ENCODE results near the gene CXCL8. TPM values are rescaled to one million over a fixed set of nuclear protein-coding genes. Genes with fewer than 3 reads are reported as not detected.
A peak's percentile ranks its signal among the peaks of the same experiment; 100 is the strongest.

Gene CXCL8
- total and polyA plus RNA-seq, 2 donors (not counting 3 experiments of a cell fraction or from before 2014, with no cell fraction given): 6.4 to 12.6 TPM

DNA sequence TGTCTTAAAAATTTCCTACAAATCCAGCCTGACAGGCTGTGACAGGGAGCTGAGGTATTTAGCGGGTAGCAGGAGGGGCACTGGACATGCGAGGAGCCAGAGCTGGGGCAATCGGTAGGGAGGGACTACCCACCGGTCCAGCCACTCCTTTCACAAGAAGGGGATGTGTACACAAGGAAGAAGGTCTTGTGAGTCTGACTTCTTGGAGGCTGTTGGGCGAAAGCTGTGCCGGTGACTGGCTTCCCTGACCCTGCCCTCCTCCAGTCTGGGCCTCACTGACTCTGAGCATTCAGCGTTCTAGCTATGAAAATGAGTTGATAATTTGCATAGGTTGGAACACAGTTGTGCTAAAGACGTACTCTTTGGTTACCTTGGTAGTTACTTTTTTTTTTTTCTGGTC lies 12.7 kb upstream of the CXCL8 start:
- no peaks in the 10 kb centered on the region for H3K27me3 ChIP-seq (ENCODE audit: control insufficient read depth in 2 of 2, insufficient read depth in 2 of 2, low read length in 2 of 2)
- H3K27ac ChIP-seq (ENCODE audit: insufficient read depth, low read depth, low read length): peak overlapping the region; percentile 32
- H3K9me3 ChIP-seq (replicated peaks; ENCODE audit: control insufficient read depth, insufficient read depth, low read length): no peaks in the 10 kb centered on the region
- CTCF ChIA-PET: interaction anchor here (0.6 to 3.8 kb wide), 9 partner anchors 10 to 407 kb away, joined by 3 to 19 read pairs (median 4); partner anchors contain the start of gene CXCL3
- no peaks in the 10 kb centered on the region for H3K9me1 ChIP-seq (replicated peaks; ENCODE audit: control insufficient read depth, extremely low read depth, insufficient read depth, low read length)
- H4K20me1 ChIP-seq (replicated peaks; ENCODE audit: control insufficient read depth, extremely low read depth, insufficient read depth, low read length): no peaks in the 10 kb centered on the region
- no peaks in the 10 kb centered on the region for H3K36me3 ChIP-seq (ENCODE audit: control insufficient read depth in 2 of 2, extremely low read depth in 1 of 2, insufficient read depth in 2 of 2, low read length in 2 of 2)
- POLR2A ChIA-PET: no interaction called here
- no peak overlapping the region for H3K4me3 ChIP-seq (replicated peaks in 1 of 3; ENCODE audit: insufficient read depth in 1 of 3, low read depth in 1 of 3, low read length in 3 of 3)
- no peak overlapping the region for H3K4me2 ChIP-seq (ENCODE audit: insufficient read depth, low read length)
- FAIRE-seq (no peak), DNase-seq (ENCODE audit: low read depth, low spot score) (peak; percentile 59)
- intact Hi-C loops (cut with micrococcal nuclease): loop anchor here (2.0 to 5.0 kb wide), 3 partner anchors 50 to 390 kb away; partner anchors contain the start of gene CXCL2
- no peak overlapping the region for H3K9ac ChIP-seq (replicated peaks; ENCODE audit: extremely low read depth, insufficient read depth, low read length)
- peak overlapping the region; percentile 13 for H2AFZ ChIP-seq (ENCODE audit: low read depth, low read length)
- dilution Hi-C loops (cut with MboI; ENCODE audit: extremely low pct_ligation_motif_present, low sequenced_read_pairs): no loop called here
- H3K79me2 ChIP-seq (ENCODE audit: control insufficient read depth, insufficient read depth, low read length): no peaks in the 10 kb centered on the region
- no TSS peak for BruUV-seq (replicated peaks)
- no peak for TF ChIP-seq POLR2A (IDR thresholded peaks at IDR 0.05; ENCODE audit: low read depth, low read length)
- peaks cover 53% of the 10 kb centered on the region for H3K4me1 ChIP-seq (ENCODE audit: control insufficient read depth, extremely low read depth, insufficient read depth, low read length)

DNA sequence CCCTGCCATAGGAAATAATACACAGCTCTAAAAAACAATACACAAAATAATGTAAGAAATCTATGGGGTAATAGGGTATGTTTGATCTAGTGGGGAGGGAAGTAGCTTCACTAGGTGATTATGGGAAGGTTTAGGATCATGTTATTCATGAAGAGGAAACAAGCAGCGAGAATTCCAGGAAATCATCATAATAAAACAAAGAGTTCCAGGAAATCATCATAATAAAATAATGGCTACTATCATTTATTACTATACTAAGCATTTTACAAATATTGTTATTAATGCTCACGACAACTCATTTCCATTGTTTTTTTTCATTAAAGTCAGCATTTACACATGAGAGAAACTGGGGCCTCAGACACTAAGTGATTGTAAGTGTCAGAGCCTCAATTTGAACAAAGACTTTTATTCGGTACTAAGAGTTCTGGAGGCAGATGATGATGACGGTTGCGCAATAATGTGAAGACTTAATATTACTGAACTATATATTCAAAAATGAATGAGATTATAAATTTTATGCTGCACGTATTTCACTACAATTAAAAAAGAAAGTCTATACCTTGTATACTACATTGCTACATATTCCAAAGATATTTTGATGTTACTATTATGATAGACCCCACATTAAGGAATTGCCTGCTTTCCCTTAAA lies 12.2 kb upstream of the CXCL8 start:
- intact Hi-C loops (cut with micrococcal nuclease) (loop anchor here (2.0 to 5.0 kb wide), 3 partner anchors 49 to 389 kb away; partner anchors contain the start of gene CXCL2), dilution Hi-C loops (cut with MboI; ENCODE audit: extremely low pct_ligation_motif_present, low sequenced_read_pairs) (no loop called here)
- Histone ChIP-seq H3K4me1 (ENCODE audit: control insufficient read depth, extremely low read depth, insufficient read depth, low read length) (peaks cover 55% of the 10 kb centered on the region), H3K9ac (replicated peaks; ENCODE audit: extremely low read depth, insufficient read depth, low read length) (no peak overlapping the region), H3K27me3 (ENCODE audit: control insufficient read depth in 2 of 2, insufficient read depth in 2 of 2, low read length in 2 of 2) (no peaks in the 10 kb centered on the region), H3K36me3 (ENCODE audit: control insufficient read depth in 2 of 2, extremely low read depth in 1 of 2, insufficient read depth in 2 of 2, low read length in 2 of 2) (no peaks in the 10 kb centered on the region), H3K79me2 (ENCODE audit: control insufficient read depth, insufficient read depth, low read length) (no peaks in the 10 kb centered on the region), H3K4me2 (ENCODE audit: insufficient read depth, low read length) (peak overlapping the region; percentile 12), H3K27ac (ENCODE audit: insufficient read depth, low read depth, low read length) (peak overlapping the region; percentile 32), H4K20me1 (replicated peaks; ENCODE audit: control insufficient read depth, extremely low read depth, insufficient read depth, low read length) (no peaks in the 10 kb centered on the region), H2AFZ (ENCODE audit: low read depth, low read length) (no peak overlapping the region), H3K9me1 (replicated peaks; ENCODE audit: control insufficient read depth, extremely low read depth, insufficient read depth, low read length) (no peaks in the 10 kb centered on the region), H3K9me3 (replicated peaks; ENCODE audit: control insufficient read depth, insufficient read depth, low read length) (no peaks in the 10 kb centered on the region), H3K4me3 (replicated peaks in 1 of 3; ENCODE audit: insufficient read depth in 1 of 3, low read depth in 1 of 3, low read length in 3 of 3) (no peak overlapping the region)
- ChIA-PET CTCF (interaction anchor here (0.6 to 3.8 kb wide), 9 partner anchors 11 to 406 kb away, joined by 3 to 19 read pairs (median 4); partner anchors contain the start of gene CXCL3), POLR2A (no interaction called here)
- FAIRE-seq (no peak), DNase-seq (ENCODE audit: low read depth, low spot score) (peak; percentile 54)
- BruUV-seq (replicated peaks): no TSS peak
- TF ChIP-seq POLR2AphosphoS5 (IDR thresholded peaks at IDR 0.05; ENCODE audit: insufficient read depth, low read depth, low read length): no peak
- TF ChIP-seq MAX (IDR thresholded peaks at IDR 0.05; ENCODE audit: insufficient read depth, insufficient read length): no peak
- TF ChIP-seq GATA2 (IDR thresholded peaks at IDR 0.05; ENCODE audit: insufficient read depth, insufficient read length, low read depth, low read length): no peak
- TF ChIP-seq, protein P1, sequence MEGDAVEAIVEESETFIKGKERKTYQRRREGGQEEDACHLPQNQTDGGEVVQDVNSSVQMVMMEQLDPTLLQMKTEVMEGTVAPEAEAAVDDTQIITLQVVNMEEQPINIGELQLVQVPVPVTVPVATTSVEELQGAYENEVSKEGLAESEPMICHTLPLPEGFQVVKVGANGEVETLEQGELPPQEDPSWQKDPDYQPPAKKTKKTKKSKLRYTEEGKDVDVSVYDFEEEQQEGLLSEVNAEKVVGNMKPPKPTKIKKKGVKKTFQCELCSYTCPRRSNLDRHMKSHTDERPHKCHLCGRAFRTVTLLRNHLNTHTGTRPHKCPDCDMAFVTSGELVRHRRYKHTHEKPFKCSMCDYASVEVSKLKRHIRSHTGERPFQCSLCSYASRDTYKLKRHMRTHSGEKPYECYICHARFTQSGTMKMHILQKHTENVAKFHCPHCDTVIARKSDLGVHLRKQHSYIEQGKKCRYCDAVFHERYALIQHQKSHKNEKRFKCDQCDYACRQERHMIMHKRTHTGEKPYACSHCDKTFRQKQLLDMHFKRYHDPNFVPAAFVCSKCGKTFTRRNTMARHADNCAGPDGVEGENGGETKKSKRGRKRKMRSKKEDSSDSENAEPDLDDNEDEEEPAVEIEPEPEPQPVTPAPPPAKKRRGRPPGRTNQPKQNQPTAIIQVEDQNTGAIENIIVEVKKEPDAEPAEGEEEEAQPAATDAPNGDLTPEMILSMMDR (IDR thresholded peaks at IDR 0.05; ENCODE audit: extremely low read depth in 1 of 2, insufficient read depth in 1 of 2, low read depth in 1 of 2, low read length in 2 of 2): no peak
- TF ChIP-seq FOS (IDR thresholded peaks at IDR 0.05; ENCODE audit: borderline replicate concordance, insufficient read depth, low read length): no peak
- no peak for TF ChIP-seq EZH2 (IDR thresholded peaks at IDR 0.05; ENCODE audit: borderline replicate concordance, low read depth, low read length, severe bottlenecking)
- TF ChIP-seq JUN (IDR thresholded peaks at IDR 0.05; ENCODE audit: borderline replicate concordance, insufficient read depth, insufficient read length, low read depth): no peak
- no peak for TF ChIP-seq POLR2A (IDR thresholded peaks at IDR 0.05; ENCODE audit: low read depth, low read length)
- no peak for TF ChIP-seq MYC (IDR thresholded peaks at IDR 0.05; ENCODE audit: low read depth, low read length)
